Measurements from ENCODE around the gene USP40. TPM values are rescaled to one million over a fixed set of nuclear protein-coding genes. Genes with fewer than 3 reads are reported as not detected.
A peak's percentile ranks its signal among the peaks of the same experiment; 100 is the strongest.

USP40 gene
- total and polyA plus RNA-seq, 5 donors, result 15.1 to 18.6 (median 17.9) TPM

GRCh38 chr2:233551491-233551890, 15.1 kb downstream of the USP40 start:
- no peak for ATAC-seq
- Histone ChIP-seq H3K27ac (ENCODE audit: low read length) (no peak overlapping the region), H3K4me1 (ENCODE audit: control insufficient read depth, insufficient read depth, low read length) (no peaks in the 10 kb centered on the region), H3K4me3 (ENCODE audit: low read length) (no peak overlapping the region), H3K27me3 (ENCODE audit: control insufficient read depth, insufficient read depth) (no peaks in the 10 kb centered on the region), H3K9me3 (ENCODE audit: control insufficient read depth, low read length) (no peaks in the 10 kb centered on the region)
- 73% methylated on average over 4 of the region's 4 CpGs for WGBS
- intact Hi-C loops (cut with DNase I), result no loop called here
- no peak for DNase-seq

DNA sequence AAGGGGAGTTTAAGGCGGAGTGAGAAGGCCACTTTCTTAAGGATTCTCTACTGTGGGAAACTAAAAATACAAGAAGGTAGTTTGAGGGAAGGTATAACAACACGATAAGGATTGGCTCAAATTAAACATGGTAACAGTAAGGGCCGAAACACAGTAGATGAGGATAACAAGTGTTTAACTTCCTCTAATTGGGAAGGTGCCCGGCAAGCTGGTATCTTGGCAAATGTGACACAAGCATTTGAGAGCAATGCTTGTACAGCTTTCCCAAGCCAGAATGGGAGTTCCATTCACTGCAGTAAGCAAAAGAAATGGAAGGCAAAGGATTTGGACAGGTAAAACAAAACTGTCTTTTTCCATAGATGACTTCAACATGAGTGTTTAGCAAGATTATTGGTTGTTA, 19.8 kb downstream of the USP40 start:
- Histone ChIP-seq H3K9me3 (ENCODE audit: control insufficient read depth, low read length) (no peaks in the 10 kb centered on the region), H3K27me3 (ENCODE audit: control insufficient read depth, insufficient read depth) (no peaks in the 10 kb centered on the region), H3K4me3 (ENCODE audit: low read length) (no peak overlapping the region), H3K4me1 (ENCODE audit: control insufficient read depth, insufficient read depth, low read length) (no peaks in the 10 kb centered on the region), H3K27ac (ENCODE audit: low read length) (no peak overlapping the region)
- no peak for ATAC-seq
- intact Hi-C loops (cut with DNase I), result no loop called here
- DNase-seq, result no peak
- WGBS, result 80% methylated on average over 4 of the region's 4 CpGs

- Histone ChIP-seq H3K27me3 (ENCODE audit: control insufficient read depth, insufficient read depth) (no peaks in the 10 kb centered on the region), H3K4me3 (ENCODE audit: low read length) (no peak overlapping the region), H3K27ac (ENCODE audit: low read length) (no peak overlapping the region), H3K4me1 (ENCODE audit: control insufficient read depth, insufficient read depth, low read length) (no peaks in the 10 kb centered on the region), H3K9me3 (ENCODE audit: control insufficient read depth, low read length) (no peaks in the 10 kb centered on the region)
- intact Hi-C loops (cut with DNase I), result no loop called here
- DNase-seq (no peak), ATAC-seq (no peak)
Measured at GRCh38 chr2:233546101-233546500, 20.5 kb downstream of the USP40 start.

DNA sequence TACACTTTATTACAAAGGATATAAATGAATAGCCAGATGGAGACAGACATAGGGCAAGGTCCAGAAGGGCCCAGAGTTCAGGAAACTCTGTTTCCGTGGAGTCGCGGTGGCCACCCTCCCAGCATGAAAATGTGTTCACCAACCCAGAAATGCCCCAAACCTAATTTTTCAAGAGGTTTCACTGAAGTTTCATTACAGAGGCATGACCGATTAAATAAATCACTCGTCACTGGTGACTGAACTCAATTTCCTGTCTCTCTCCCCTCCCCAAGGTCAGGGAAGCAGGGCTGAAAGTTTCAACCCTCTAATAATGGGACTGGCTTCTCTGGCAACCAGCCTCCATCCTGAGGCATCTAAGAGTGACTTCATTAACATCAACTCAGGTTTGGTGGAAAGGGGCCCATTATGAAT, 22.4 kb downstream of the USP40 start:
- ATAC-seq, result no peak

GRCh38 chr2:233542507-233542906, 24.1 kb downstream of the USP40 start:
- intact Hi-C loops (cut with DNase I), result no loop called here
- peak in 2 of 3 donors; percentile 22 to 42 for DNase-seq
- H3K9me3 ChIP-seq (ENCODE audit: control insufficient read depth, low read length), result no peaks in the 10 kb centered on the region
- H3K4me1 ChIP-seq (ENCODE audit: control insufficient read depth, insufficient read depth, low read length), result no peaks in the 10 kb centered on the region
- no peak overlapping the region for H3K4me3 ChIP-seq (ENCODE audit: low read length)
- WGBS, result 75% methylated on average over 5 of the region's 5 CpGs
- ATAC-seq, result no peak
- H3K27me3 ChIP-seq (ENCODE audit: control insufficient read depth, insufficient read depth), result no peaks in the 10 kb centered on the region
- no peak overlapping the region for H3K27ac ChIP-seq (ENCODE audit: low read length)

More for the DNA sequence above, 22.4 kb downstream of the USP40 start:
- no peak overlapping the region for H3K4me3 ChIP-seq (ENCODE audit: low read length)
- no peak overlapping the region for H3K27ac ChIP-seq (ENCODE audit: low read length)
- intact Hi-C loops (cut with DNase I), result no loop called here
- H3K9me3 ChIP-seq (ENCODE audit: control insufficient read depth, low read length), result no peaks in the 10 kb centered on the region
- H3K27me3 ChIP-seq (ENCODE audit: control insufficient read depth, insufficient read depth), result no peaks in the 10 kb centered on the region
- 75% methylated on average over 5 of the region's 5 CpGs for WGBS
- no peaks in the 10 kb centered on the region for H3K4me1 ChIP-seq (ENCODE audit: control insufficient read depth, insufficient read depth, low read length)
- DNase-seq, result no peak

DNA sequence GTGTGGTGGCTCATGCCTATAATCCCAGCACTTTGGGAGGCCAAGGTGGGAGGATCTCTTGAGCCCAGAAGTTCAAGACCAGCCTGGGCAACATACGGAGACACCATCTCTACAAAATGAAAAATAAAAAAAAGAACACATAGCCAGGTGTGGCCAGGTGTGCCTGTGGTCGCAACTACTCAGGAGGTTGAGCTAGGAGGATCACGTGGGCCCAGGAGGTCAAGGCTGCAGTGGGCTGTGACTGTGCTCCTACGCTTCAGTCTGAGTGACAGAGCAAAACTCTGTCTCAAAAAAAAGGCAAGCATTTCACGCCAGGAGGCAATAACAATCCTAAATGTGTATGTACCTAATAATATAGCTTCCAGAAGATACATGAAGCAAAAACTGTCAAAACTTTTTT, 27.8 kb downstream of the USP40 start:
- DNase-seq, result no peak
- Histone ChIP-seq H3K4me1 (ENCODE audit: control insufficient read depth, insufficient read depth, low read length) (no peaks in the 10 kb centered on the region), H3K9me3 (ENCODE audit: control insufficient read depth, low read length) (no peaks in the 10 kb centered on the region), H3K27me3 (ENCODE audit: control insufficient read depth, insufficient read depth) (no peaks in the 10 kb centered on the region), H3K4me3 (ENCODE audit: low read length) (no peak overlapping the region), H3K27ac (ENCODE audit: low read length) (no peak overlapping the region)
- ATAC-seq, result no peak
- WGBS, result 96% methylated on average over 5 of the region's 5 CpGs
- intact Hi-C loops (cut with DNase I), result no loop called here

DNA sequence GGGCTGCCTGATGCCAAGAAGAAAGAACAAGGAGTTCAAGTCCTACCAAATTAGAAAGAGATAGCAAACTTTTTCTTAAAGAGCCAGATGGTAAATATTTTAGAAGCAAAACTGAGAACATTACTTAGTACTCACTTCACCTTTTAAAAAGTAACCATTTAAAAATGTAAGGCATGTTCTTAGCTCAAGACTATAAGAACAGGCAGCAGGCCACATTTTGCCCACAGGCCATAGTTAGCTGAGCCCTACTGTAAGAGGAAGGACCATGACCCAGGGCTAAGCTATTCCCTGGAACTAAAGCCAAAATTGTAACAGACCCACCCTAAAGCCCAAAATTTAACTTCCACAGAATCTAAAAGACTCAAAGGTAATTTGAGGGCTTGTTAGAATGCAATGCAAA, 31.3 kb downstream of the USP40 start:
- no peaks in the 10 kb centered on the region for H3K4me1 ChIP-seq (ENCODE audit: control insufficient read depth, insufficient read depth, low read length)
- intact Hi-C loops (cut with DNase I), result no loop called here
- H3K9me3 ChIP-seq (ENCODE audit: control insufficient read depth, low read length), result no peaks in the 10 kb centered on the region

GRCh38 chr2:233532971-233533370, 33.6 kb downstream of the USP40 start:
- Histone ChIP-seq H3K9me3 (ENCODE audit: control insufficient read depth, low read length) (no peaks in the 10 kb centered on the region), H3K27me3 (ENCODE audit: control insufficient read depth, insufficient read depth) (no peaks in the 10 kb centered on the region), H3K4me1 (ENCODE audit: control insufficient read depth, insufficient read depth, low read length) (no peaks in the 10 kb centered on the region), H3K4me3 (ENCODE audit: low read length) (no peak overlapping the region), H3K27ac (ENCODE audit: low read length) (no peak overlapping the region)
- WGBS, result 100% methylated on average over 1 of the region's 1 CpG
- DNase-seq, result no peak
- intact Hi-C loops (cut with DNase I), result no loop called here
- no peak for ATAC-seq

More for the DNA sequence above, 31.3 kb downstream of the USP40 start:
- ATAC-seq (no peak), DNase-seq (no peak)
- Histone ChIP-seq H3K27ac (ENCODE audit: low read length) (no peak overlapping the region), H3K27me3 (ENCODE audit: control insufficient read depth, insufficient read depth) (no peaks in the 10 kb centered on the region), H3K4me3 (ENCODE audit: low read length) (no peak overlapping the region)

- peak; percentile 26 to 93 for ATAC-seq
- peak in 1 of 3 donors; percentile 18 for DNase-seq
- Histone ChIP-seq H3K9me3 (ENCODE audit: control insufficient read depth, low read length) (no peaks in the 10 kb centered on the region), H3K4me1 (ENCODE audit: control insufficient read depth, insufficient read depth, low read length) (no peaks in the 10 kb centered on the region), H3K27me3 (ENCODE audit: control insufficient read depth, insufficient read depth) (no peaks in the 10 kb centered on the region), H3K4me3 (ENCODE audit: low read length) (no peak overlapping the region), H3K27ac (ENCODE audit: low read length) (no peak overlapping the region)
- WGBS, result 62% methylated on average over 6 of the region's 6 CpGs
- intact Hi-C loops (cut with DNase I), result no loop called here
Measured at GRCh38 chr2:233531955-233532354, 34.6 kb downstream of the USP40 start.

DNA sequence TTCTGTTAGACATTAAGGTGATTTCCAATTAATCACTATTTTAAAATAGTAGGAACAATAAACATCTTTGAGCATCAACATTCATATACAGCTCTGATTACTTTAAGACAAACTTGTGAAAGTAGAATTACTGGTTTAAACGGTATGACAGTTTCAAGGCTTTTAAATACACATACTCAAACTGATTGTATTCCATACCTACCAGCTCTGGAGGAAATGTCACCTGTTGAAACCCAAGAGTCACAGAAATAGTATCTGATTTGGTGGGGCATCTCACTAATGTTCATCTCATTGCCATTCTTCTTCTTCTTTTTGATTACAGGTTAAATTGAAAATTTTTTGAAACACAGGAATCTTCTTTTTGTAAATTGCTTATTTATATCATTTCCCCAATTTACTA, 36.2 kb downstream of the USP40 start:
- intact Hi-C loops (cut with DNase I), result no loop called here
- no peak overlapping the region for H3K4me3 ChIP-seq (ENCODE audit: low read length)
- no peaks in the 10 kb centered on the region for H3K4me1 ChIP-seq (ENCODE audit: control insufficient read depth, insufficient read depth, low read length)
- no peak for ATAC-seq
- no peak overlapping the region for H3K27ac ChIP-seq (ENCODE audit: low read length)
- WGBS, result 93% methylated on average over 1 of the region's 1 CpG
- H3K27me3 ChIP-seq (ENCODE audit: control insufficient read depth, insufficient read depth), result no peaks in the 10 kb centered on the region
- no peaks in the 10 kb centered on the region for H3K9me3 ChIP-seq (ENCODE audit: control insufficient read depth, low read length)
- no peak for DNase-seq

GRCh38 chr2:233528182-233528581, 38.4 kb downstream of the USP40 start:
- H3K4me1 ChIP-seq (ENCODE audit: control insufficient read depth, insufficient read depth, low read length), result no peaks in the 10 kb centered on the region
- H3K9me3 ChIP-seq (ENCODE audit: control insufficient read depth, low read length), result no peaks in the 10 kb centered on the region
- H3K27me3 ChIP-seq (ENCODE audit: control insufficient read depth, insufficient read depth), result no peaks in the 10 kb centered on the region
- ATAC-seq (no peak), DNase-seq (no peak)
- whole genome bisulfite sequencing, result 93% methylated on average over 10 of the region's 10 CpGs
- no peak overlapping the region for H3K4me3 ChIP-seq (ENCODE audit: low read length)
- intact Hi-C loops (cut with DNase I), result no loop called here
- no peak overlapping the region for H3K27ac ChIP-seq (ENCODE audit: low read length)

- no peak for DNase-seq
- H3K27ac ChIP-seq (ENCODE audit: low read length), result no peak overlapping the region
- H3K9me3 ChIP-seq (ENCODE audit: control insufficient read depth, low read length), result no peaks in the 10 kb centered on the region
- ATAC-seq, result no peak
- no peak overlapping the region for H3K4me3 ChIP-seq (ENCODE audit: low read length)
- H3K4me1 ChIP-seq (ENCODE audit: control insufficient read depth, insufficient read depth, low read length), result no peaks in the 10 kb centered on the region
- intact Hi-C loops (cut with DNase I), result no loop called here
- no peaks in the 10 kb centered on the region for H3K27me3 ChIP-seq (ENCODE audit: control insufficient read depth, insufficient read depth)
Measured at GRCh38 chr2:233525791-233526190, 40.8 kb downstream of the USP40 start.

Data from right cardiac atrium (tissue), 5 donors.